ENCODE measurements around the gene B3GAT3.

Gene B3GAT3

DNA sequence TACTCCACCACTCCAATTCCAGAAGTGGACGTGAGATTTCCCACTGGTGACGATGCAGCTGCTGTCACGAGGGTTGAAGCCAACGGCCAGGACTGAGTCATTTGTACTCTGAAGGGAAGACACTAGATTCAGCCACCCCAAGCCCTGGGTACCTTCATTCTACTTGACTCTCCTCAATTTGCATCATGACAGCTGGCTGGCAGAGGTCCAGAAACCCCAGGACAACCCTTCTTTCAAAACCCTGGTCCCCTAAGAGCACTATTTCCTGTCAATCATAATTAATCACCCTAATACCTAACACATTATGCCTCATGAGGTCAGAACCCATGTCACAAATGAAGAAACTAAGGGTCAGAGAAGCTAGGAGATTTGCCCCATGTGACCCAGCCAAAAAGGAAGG lies 14.1 kb downstream of the B3GAT3 start:
- no peak for FAIRE-seq
- DNase-seq (ENCODE audit: insufficient read length, low spot score): no peak

DNA sequence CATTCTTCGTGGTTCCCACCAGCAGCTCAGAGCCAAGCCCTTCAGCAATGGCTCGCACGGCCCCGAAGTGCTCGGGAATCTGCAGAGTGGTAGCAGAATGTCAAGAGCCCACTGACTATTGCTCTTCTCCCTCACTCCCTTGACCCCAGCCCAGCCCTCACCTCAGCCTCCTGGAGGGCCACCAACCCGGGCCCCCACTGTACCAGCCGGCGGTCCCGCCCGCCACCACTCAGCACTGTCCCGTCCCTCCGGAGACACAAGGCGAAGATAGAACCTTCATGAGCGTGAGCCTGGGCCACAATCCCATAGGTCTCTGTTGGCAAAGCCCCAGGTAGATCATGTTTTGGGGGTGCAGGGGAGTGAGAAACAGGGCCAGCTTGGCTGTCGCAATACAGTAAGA lies 15.9 kb downstream of the B3GAT3 start:
- DNase-seq (ENCODE audit: insufficient read length, low spot score) (no peak), FAIRE-seq (no peak)
- TF ChIP-seq TAF1 (IDR thresholded peaks at IDR 0.05; ENCODE audit: low read depth, low read length): no peak
- TF ChIP-seq PAX5 (IDR thresholded peaks at IDR 0.05; ENCODE audit: insufficient read depth, low read length, severe bottlenecking): no peak
- no peak for TF ChIP-seq POLR2AphosphoS5 (IDR thresholded peaks at IDR 0.05; ENCODE audit: low read depth, low read length)
- no peak for TF ChIP-seq SPI1 (IDR thresholded peaks at IDR 0.05; ENCODE audit: low read depth, low read length)
- TF ChIP-seq POLR2A (IDR thresholded peaks at IDR 0.05; ENCODE audit: low read depth, low read length): no peak
- no peak for TF ChIP-seq POU2F2 (IDR thresholded peaks at IDR 0.05; ENCODE audit: low read depth, low read length)

More for the DNA sequence above, 14.1 kb downstream of the B3GAT3 start:
- TF ChIP-seq SPI1 (IDR thresholded peaks at IDR 0.05; ENCODE audit: low read depth, low read length) (no peak), POLR2A (IDR thresholded peaks at IDR 0.05; ENCODE audit: low read depth, low read length) (no peak), POLR2AphosphoS5 (IDR thresholded peaks at IDR 0.05; ENCODE audit: low read depth, low read length) (no peak), TAF1 (IDR thresholded peaks at IDR 0.05; ENCODE audit: low read depth, low read length) (no peak), PAX5 (IDR thresholded peaks at IDR 0.05; ENCODE audit: insufficient read depth, low read length, severe bottlenecking) (no peak), POU2F2 (IDR thresholded peaks at IDR 0.05; ENCODE audit: low read depth, low read length) (no peak)

DNA sequence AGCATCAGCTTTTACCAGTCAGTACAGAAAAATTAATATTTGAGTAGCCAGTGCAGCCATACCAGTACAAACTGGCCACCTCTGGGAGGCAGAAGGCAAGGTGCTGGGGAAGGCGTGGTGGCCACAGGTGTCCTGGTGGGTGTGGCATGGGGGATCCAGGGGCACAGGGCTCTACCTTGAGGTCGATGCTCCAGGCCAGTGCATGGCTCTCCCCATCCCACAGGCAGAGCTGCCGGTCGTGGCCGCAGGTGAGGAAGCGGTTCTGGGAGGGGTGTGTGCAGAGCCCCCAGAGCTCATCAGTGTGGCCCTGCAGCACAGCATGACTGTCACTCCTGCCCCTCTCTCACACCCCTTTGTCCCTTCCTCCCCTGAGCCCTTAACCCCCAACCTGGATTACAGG lies 16.3 kb downstream of the B3GAT3 start:
- no peak for DNase-seq (ENCODE audit: insufficient read length, low spot score)
- FAIRE-seq: no peak
- TF ChIP-seq POU2F2 (IDR thresholded peaks at IDR 0.05; ENCODE audit: low read depth, low read length): no peak
- TF ChIP-seq POLR2A (IDR thresholded peaks at IDR 0.05; ENCODE audit: low read depth, low read length): no peak
- no peak for TF ChIP-seq TAF1 (IDR thresholded peaks at IDR 0.05; ENCODE audit: low read depth, low read length)
- TF ChIP-seq SPI1 (IDR thresholded peaks at IDR 0.05; ENCODE audit: low read depth, low read length): no peak
- TF ChIP-seq POLR2AphosphoS5 (IDR thresholded peaks at IDR 0.05; ENCODE audit: low read depth, low read length): no peak
- no peak for TF ChIP-seq PAX5 (IDR thresholded peaks at IDR 0.05; ENCODE audit: insufficient read depth, low read length, severe bottlenecking)

- TF ChIP-seq POLR2A (IDR thresholded peaks at IDR 0.05; ENCODE audit: low read depth, low read length): no peak
- no peak for TF ChIP-seq POU2F2 (IDR thresholded peaks at IDR 0.05; ENCODE audit: low read depth, low read length)
- no peak for TF ChIP-seq SPI1 (IDR thresholded peaks at IDR 0.05; ENCODE audit: low read depth, low read length)
- no peak for TF ChIP-seq TAF1 (IDR thresholded peaks at IDR 0.05; ENCODE audit: low read depth, low read length)
- no peak for TF ChIP-seq POLR2AphosphoS5 (IDR thresholded peaks at IDR 0.05; ENCODE audit: low read depth, low read length)
- no peak for TF ChIP-seq PAX5 (IDR thresholded peaks at IDR 0.05; ENCODE audit: insufficient read depth, low read length, severe bottlenecking)
- DNase-seq (ENCODE audit: insufficient read length, low spot score) (no peak), FAIRE-seq (no peak)
These were observed 17.2 kb downstream of the B3GAT3 start for GRCh38 chr11:62604460-62605120.

GRCh38 chr11:62603776-62604299 lies 17.9 kb downstream of the B3GAT3 start:
- TF ChIP-seq POLR2AphosphoS5 (IDR thresholded peaks at IDR 0.05; ENCODE audit: low read depth, low read length) (no peak), POLR2A (IDR thresholded peaks at IDR 0.05; ENCODE audit: low read depth, low read length) (no peak), PAX5 (IDR thresholded peaks at IDR 0.05; ENCODE audit: insufficient read depth, low read length, severe bottlenecking) (no peak)
- FAIRE-seq (no peak), DNase-seq (ENCODE audit: insufficient read length, low spot score) (no peak)

- no peak for FAIRE-seq
- DNase-seq (ENCODE audit: insufficient read length, low spot score): no peak
- TF ChIP-seq PAX5 (IDR thresholded peaks at IDR 0.05; ENCODE audit: insufficient read depth, low read length, severe bottlenecking) (no peak), POLR2A (IDR thresholded peaks at IDR 0.05; ENCODE audit: low read depth, low read length) (no peak), POU2F2 (IDR thresholded peaks at IDR 0.05; ENCODE audit: low read depth, low read length) (no peak), SPI1 (IDR thresholded peaks at IDR 0.05; ENCODE audit: low read depth, low read length) (no peak), TAF1 (IDR thresholded peaks at IDR 0.05; ENCODE audit: low read depth, low read length) (no peak), POLR2AphosphoS5 (IDR thresholded peaks at IDR 0.05; ENCODE audit: low read depth, low read length) (no peak)
These were observed 18.7 kb downstream of the B3GAT3 start for GRCh38 chr11:62603072-62603408.

GRCh38 chr11:62602141-62603071 lies 19.4 kb downstream of the B3GAT3 start:
- FAIRE-seq (no peak), DNase-seq (ENCODE audit: insufficient read length, low spot score) (no peak)
- no peak for TF ChIP-seq SPI1 (IDR thresholded peaks at IDR 0.05; ENCODE audit: low read depth, low read length)
- TF ChIP-seq POLR2A (IDR thresholded peaks at IDR 0.05; ENCODE audit: low read depth, low read length): no peak
- TF ChIP-seq TAF1 (IDR thresholded peaks at IDR 0.05; ENCODE audit: low read depth, low read length): no peak
- no peak for TF ChIP-seq POLR2AphosphoS5 (IDR thresholded peaks at IDR 0.05; ENCODE audit: low read depth, low read length)
- no peak for TF ChIP-seq PAX5 (IDR thresholded peaks at IDR 0.05; ENCODE audit: insufficient read depth, low read length, severe bottlenecking)
- TF ChIP-seq POU2F2 (IDR thresholded peaks at IDR 0.05; ENCODE audit: low read depth, low read length): no peak

DNA sequence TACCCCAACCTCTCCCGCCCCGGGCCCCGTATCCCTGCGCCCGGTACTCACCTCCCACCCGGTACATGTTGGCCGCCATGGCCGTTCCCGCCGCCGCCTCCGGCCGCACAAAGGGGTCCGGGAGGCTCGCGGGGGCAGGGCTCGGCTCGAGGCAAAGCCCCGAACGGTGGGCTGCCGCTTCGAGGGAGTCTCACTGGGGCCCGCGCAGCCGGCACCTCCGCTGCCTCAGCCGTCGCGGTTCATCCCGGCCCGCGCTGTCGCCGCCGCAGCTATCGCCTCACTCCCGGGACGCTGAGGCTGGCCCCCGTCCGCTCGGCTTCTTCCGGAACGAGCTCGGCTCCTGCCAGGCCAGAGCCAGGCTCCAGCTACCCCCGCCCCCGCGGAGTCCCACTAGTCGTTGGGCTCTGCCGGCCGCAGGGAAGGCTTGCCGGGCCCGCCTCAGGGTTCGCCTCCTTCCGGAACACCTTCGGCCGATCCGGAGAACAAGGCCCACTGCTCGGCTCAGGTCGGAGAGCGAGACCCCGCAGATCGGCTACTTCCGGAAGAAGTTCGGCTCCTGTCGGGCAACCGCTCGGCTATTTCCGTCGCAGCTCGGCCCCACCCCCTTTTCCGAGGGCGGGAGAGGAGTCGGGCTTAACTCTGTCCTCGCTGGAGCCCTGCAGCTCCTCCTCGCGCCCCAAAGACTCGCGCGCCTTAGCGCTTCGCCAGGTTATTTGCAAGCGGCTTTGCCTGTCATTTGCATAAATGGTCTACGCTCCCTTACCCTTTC lies 20.2 kb downstream of the B3GAT3 start, which contains the start of gene MTA2:
MTA2 (minus strand) TSS at position 494 of the 769 bp plus-strand sequence; CDS start at position 79, 415 bp downstream.
- FAIRE-seq: peak; percentile 98
- TF ChIP-seq PAX5 (IDR thresholded peaks at IDR 0.05; ENCODE audit: insufficient read depth, low read length, severe bottlenecking) (no peak), POLR2A (IDR thresholded peaks at IDR 0.05; ENCODE audit: low read depth, low read length) (peak; percentile 50; the same call in 1 of the 2 replicates), TAF1 (IDR thresholded peaks at IDR 0.05; ENCODE audit: low read depth, low read length) (0 out of 2 replicates have a peak, but pooled peaks have one; percentile 24), SPI1 (IDR thresholded peaks at IDR 0.05; ENCODE audit: low read depth, low read length) (no peak), POU2F2 (IDR thresholded peaks at IDR 0.05; ENCODE audit: low read depth, low read length) (peak; percentile 98), POLR2AphosphoS5 (IDR thresholded peaks at IDR 0.05; ENCODE audit: low read depth, low read length) (peak; percentile 62)
- DNase-seq (ENCODE audit: insufficient read length, low spot score): peak; percentile 98

All from GM12891 (cell line).